MM.1S (cell line): Measurements from ENCODE around the gene FCHSD2.

Experiments used
- EZH2phosphoT487 ChIP-seq: fragments of 300-600 bp; sonication (generic); IDR thresholded peaks from 2 replicates; pipeline ENCODE4 v1.6.1; 2018; ENCODE audit warnings: antibody characterized with exemption, low read length
- TF ChIP-seq, protein P1 (sequence below): fragments of 300-600 bp; sonication (generic); IDR thresholded peaks from 2 replicates; pipeline ENCODE4 v1.5.1; 2016; ENCODE audit warnings: antibody characterized with exemption, low read length, mixed read lengths

DNA sequence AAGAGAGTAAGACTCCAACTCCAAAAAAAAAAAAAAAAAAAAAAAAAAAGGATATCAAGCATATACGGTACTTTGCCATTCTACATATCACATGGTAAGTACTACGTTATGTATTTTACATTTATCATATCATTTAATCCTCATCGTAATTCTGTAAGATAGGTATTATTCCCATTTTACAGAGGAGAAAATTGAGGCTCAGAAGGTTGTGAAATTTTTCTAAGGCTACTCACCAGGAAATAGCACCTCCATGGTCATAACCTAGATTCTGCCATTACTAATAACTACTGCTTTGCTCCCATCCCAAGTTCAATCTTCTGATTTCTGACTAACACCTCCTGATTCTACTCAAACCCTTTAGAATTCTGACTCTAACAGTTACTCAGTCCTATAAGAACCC is 138.0 kb downstream of the FCHSD2 start:
- no peak for TF ChIP-seq EZH2phosphoT487
- TF ChIP-seq, protein P1, sequence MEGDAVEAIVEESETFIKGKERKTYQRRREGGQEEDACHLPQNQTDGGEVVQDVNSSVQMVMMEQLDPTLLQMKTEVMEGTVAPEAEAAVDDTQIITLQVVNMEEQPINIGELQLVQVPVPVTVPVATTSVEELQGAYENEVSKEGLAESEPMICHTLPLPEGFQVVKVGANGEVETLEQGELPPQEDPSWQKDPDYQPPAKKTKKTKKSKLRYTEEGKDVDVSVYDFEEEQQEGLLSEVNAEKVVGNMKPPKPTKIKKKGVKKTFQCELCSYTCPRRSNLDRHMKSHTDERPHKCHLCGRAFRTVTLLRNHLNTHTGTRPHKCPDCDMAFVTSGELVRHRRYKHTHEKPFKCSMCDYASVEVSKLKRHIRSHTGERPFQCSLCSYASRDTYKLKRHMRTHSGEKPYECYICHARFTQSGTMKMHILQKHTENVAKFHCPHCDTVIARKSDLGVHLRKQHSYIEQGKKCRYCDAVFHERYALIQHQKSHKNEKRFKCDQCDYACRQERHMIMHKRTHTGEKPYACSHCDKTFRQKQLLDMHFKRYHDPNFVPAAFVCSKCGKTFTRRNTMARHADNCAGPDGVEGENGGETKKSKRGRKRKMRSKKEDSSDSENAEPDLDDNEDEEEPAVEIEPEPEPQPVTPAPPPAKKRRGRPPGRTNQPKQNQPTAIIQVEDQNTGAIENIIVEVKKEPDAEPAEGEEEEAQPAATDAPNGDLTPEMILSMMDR = no peak
